H1 (cell line): Measurements from ENCODE around the gene CDK16.

Experiments used
- EZH2 ChIP-seq: fragments of 200-600 bp; sonication (generic); IDR thresholded peaks from 2 replicates; pipeline ENCODE4 v1.7.1; 2012; ENCODE audit warnings: low read depth, mild to moderate bottlenecking, moderate library complexity, low read length, inconsistent platforms; ENCODE audit not compliant: severe bottlenecking
- GABPA ChIP-seq: IDR thresholded peaks from 2 replicates; pipeline ENCODE4 v1.6.1; 2011; ENCODE audit warnings: mild to moderate bottlenecking, low read length, moderate library complexity, borderline replicate concordance; ENCODE audit not compliant: insufficient read depth
- HDAC2 ChIP-seq, 2 experiments: fragments of 300-600 bp in 1 of 2; sonication (generic) in 1 of 2; IDR thresholded peaks; 2 replicates each; pipeline ENCODE4 v1.6.1; 2011 to 2012; ENCODE audit warnings: low read depth in 2 of 2, low read length in 2 of 2, mild to moderate bottlenecking in 2 of 2, moderate library complexity in 2 of 2, borderline replicate concordance in 1 of 2, inconsistent platforms in 1 of 2
- RAD21 ChIP-seq, 2 experiments: IDR thresholded peaks in 1 of 2; conservative IDR thresholded peaks in 1 of 2; 2 replicates each; pipeline ENCODE4 v1.6.1; 2011; ENCODE audit warnings: low read depth in 2 of 2, low read length in 2 of 2, improper control_type of control experiment in 1 of 2, inconsistent platforms in 1 of 2, mild to moderate bottlenecking in 1 of 2, moderate library complexity in 1 of 2
- RFX5 ChIP-seq: IDR thresholded peaks from 2 replicates; pipeline ENCODE4 v1.6.1; 2011; ENCODE audit warnings: low read depth, low read length, improper control_type of control experiment, borderline replicate concordance
- SIN3A ChIP-seq, 2 experiments: IDR thresholded peaks in 1 of 2; conservative IDR thresholded peaks in 1 of 2; 2 replicates each; pipeline ENCODE4 v1.6.1; 2011 to 2012; ENCODE audit warnings: low read length in 2 of 2, improper control_type of control experiment in 1 of 2, low read depth in 1 of 2, mild to moderate bottlenecking in 1 of 2
- TEAD4 ChIP-seq: IDR thresholded peaks from 2 replicates; pipeline ENCODE4 v1.6.1; 2012; ENCODE audit warnings: low read depth, low read length, inconsistent platforms, mixed read lengths
- ZNF274 ChIP-seq: IDR thresholded peaks from 2 replicates; pipeline ENCODE4 v1.7.0; 2012; ENCODE audit warnings: low read length, borderline replicate concordance; ENCODE audit errors: extremely low read depth
- TF ChIP-seq, protein P1 (sequence below): IDR thresholded peaks from 2 replicates; pipeline ENCODE4 v1.6.1; 2012; ENCODE audit warnings: inconsistent platforms
- TF ChIP-seq, protein P2 (sequence below), 3 experiments: IDR thresholded peaks; 1 replicate in 2 of 3; 2 replicates in 1 of 3; pipeline versions ENCODE4 v1.5.1 to v1.6.1; 2011; ENCODE audit warnings: low read length in 3 of 3, mild to moderate bottlenecking in 3 of 3, inconsistent platforms in 2 of 3, low read depth in 1 of 3, moderate library complexity in 1 of 3; ENCODE audit not compliant: insufficient read depth in 1 of 3; ENCODE audit errors: control extremely low read depth in 1 of 3
- TF ChIP-seq, protein P3 (sequence below): IDR thresholded peaks from 2 replicates; pipeline ENCODE4 v1.6.1; 2011; ENCODE audit warnings: low read depth, mild to moderate bottlenecking, low read length; ENCODE audit not compliant: insufficient read depth

DNA sequence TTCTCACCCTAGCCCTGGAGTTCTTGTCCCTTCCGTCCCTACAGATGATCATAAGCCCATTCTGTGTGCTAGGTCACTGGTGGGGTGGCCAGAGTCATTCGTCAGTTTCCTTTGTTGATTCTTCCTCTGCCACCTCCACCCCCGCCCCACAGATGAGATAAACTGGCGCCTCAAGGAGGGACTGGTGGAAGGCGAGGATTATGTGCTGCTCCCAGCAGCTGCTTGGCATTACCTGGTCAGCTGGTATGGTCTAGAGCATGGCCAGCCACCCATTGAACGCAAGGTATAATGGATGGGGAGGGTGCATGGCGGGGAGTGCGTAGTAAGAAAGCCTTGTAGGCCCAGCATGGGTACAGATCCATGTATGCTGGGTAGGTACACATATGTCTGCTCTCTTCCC, 20.7 kb downstream of the CDK16 start:
- no peak for TF ChIP-seq SIN3A (conservative IDR thresholded peaks at IDR 0.05 in 1 of 2, IDR thresholded peaks at IDR 0.05 in 1 of 2; ENCODE audit: low read depth in 1 of 2, low read length in 2 of 2)
- TF ChIP-seq, protein P1, sequence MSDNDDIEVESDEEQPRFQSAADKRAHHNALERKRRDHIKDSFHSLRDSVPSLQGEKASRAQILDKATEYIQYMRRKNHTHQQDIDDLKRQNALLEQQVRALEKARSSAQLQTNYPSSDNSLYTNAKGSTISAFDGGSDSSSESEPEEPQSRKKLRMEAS, result no peak
- TF ChIP-seq, protein P2, sequence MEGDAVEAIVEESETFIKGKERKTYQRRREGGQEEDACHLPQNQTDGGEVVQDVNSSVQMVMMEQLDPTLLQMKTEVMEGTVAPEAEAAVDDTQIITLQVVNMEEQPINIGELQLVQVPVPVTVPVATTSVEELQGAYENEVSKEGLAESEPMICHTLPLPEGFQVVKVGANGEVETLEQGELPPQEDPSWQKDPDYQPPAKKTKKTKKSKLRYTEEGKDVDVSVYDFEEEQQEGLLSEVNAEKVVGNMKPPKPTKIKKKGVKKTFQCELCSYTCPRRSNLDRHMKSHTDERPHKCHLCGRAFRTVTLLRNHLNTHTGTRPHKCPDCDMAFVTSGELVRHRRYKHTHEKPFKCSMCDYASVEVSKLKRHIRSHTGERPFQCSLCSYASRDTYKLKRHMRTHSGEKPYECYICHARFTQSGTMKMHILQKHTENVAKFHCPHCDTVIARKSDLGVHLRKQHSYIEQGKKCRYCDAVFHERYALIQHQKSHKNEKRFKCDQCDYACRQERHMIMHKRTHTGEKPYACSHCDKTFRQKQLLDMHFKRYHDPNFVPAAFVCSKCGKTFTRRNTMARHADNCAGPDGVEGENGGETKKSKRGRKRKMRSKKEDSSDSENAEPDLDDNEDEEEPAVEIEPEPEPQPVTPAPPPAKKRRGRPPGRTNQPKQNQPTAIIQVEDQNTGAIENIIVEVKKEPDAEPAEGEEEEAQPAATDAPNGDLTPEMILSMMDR (IDR thresholded peaks at IDR 0.05; ENCODE audit: control extremely low read depth in 1 of 3, insufficient read depth in 1 of 3, low read depth in 1 of 3, low read length in 3 of 3), result no peak
- TF ChIP-seq RAD21 (IDR thresholded peaks at IDR 0.05 in 1 of 2, conservative IDR thresholded peaks at IDR 0.05 in 1 of 2; ENCODE audit: low read depth in 2 of 2, low read length in 2 of 2), result no peak
- TF ChIP-seq, protein P3, sequence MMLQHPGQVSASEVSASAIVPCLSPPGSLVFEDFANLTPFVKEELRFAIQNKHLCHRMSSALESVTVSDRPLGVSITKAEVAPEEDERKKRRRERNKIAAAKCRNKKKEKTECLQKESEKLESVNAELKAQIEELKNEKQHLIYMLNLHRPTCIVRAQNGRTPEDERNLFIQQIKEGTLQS, result no peak
- TF ChIP-seq EZH2, result no peak
- TF ChIP-seq HDAC2 (IDR thresholded peaks at IDR 0.05; ENCODE audit: borderline replicate concordance in 1 of 2, low read depth in 2 of 2, low read length in 2 of 2), result no peak
- no peak for TF ChIP-seq GABPA
- TF ChIP-seq ZNF274, result no peak
- no peak for TF ChIP-seq RFX5
- TF ChIP-seq TEAD4, result no peak
